TTC549 (cell line): Measurements from ENCODE around the gene SLC44A1.

Source experiments
- FAIRE-seq: peaks from 2 replicates; lab custom pipeline; 2012; peaks lifted over from hg19 to GRCh38; lab: Jason Lieb, UNC

Gene SLC44A1

GRCh38 chr9:105432247-105432842 is 187.9 kb downstream of the SLC44A1 start:
- FAIRE-seq: no peak

GRCh38 chr9:105435453-105435852 is 191.0 kb downstream of the SLC44A1 start:
- no peak for FAIRE-seq

GRCh38 chr9:105436783-105437182 is 192.3 kb downstream of the SLC44A1 start:
- FAIRE-seq: no peak

- FAIRE-seq: no peak
Measured at GRCh38 chr9:105437704-105438103, 193.3 kb downstream of the SLC44A1 start.

GRCh38 chr9:105438141-105438806 is 193.8 kb downstream of the SLC44A1 start:
- FAIRE-seq: no peak

- FAIRE-seq: no peak
Measured at GRCh38 chr9:105439428-105439827, 195.0 kb downstream of the SLC44A1 start.

- FAIRE-seq: no peak
Measured at GRCh38 chr9:105441616-105442160, 197.2 kb downstream of the SLC44A1 start.

- FAIRE-seq: no peak
Measured at GRCh38 chr9:105443121-105443520, 198.7 kb downstream of the SLC44A1 start.

- FAIRE-seq: no peak
Measured at GRCh38 chr9:105444130-105444529, 199.7 kb downstream of the SLC44A1 start.

GRCh38 chr9:105445203-105445881 is 200.9 kb downstream of the SLC44A1 start:
- FAIRE-seq: no peak

GRCh38 chr9:105447386-105447813 is 202.9 kb downstream of the SLC44A1 start:
- FAIRE-seq: no peak

- FAIRE-seq: no peak
Measured at GRCh38 chr9:105447814-105448812, 203.7 kb downstream of the SLC44A1 start, which contains the start of gene FSD1L. FSD1L (plus strand) TSS chr9:105448034; CDS start chr9:105448221, 187 bp downstream.

- no peak for FAIRE-seq
Measured at GRCh38 chr9:105449081-105449480, 204.6 kb downstream of the SLC44A1 start.

GRCh38 chr9:105452185-105452584 is 207.7 kb downstream of the SLC44A1 start:
- FAIRE-seq: no peak

- FAIRE-seq: no peak
Measured at GRCh38 chr9:105455836-105456475, 211.5 kb downstream of the SLC44A1 start.

GRCh38 chr9:105457560-105458294 is 213.3 kb downstream of the SLC44A1 start:
- no peak for FAIRE-seq

GRCh38 chr9:105458404-105458803 is 214.0 kb downstream of the SLC44A1 start:
- no peak for FAIRE-seq

GRCh38 chr9:105459336-105459735 is 214.9 kb downstream of the SLC44A1 start:
- no peak for FAIRE-seq

GRCh38 chr9:105466898-105467455 is 222.5 kb downstream of the SLC44A1 start:
- FAIRE-seq: no peak

- FAIRE-seq: no peak
Measured at GRCh38 chr9:105468875-105469274, 224.4 kb downstream of the SLC44A1 start.
